K562 (cell line): Measurements from ENCODE around the gene SH3YL1. TPM values are rescaled to one million over a fixed set of nuclear protein-coding genes. Genes with fewer than 3 reads are reported as not detected.

Experiments
- ATAC-seq: fragments of 200-7000 bp; cut with Tn5 transposase; 3 replicates; pipeline ENCODE4 v1.9.1; 2020; ENCODE audit warnings: moderate library complexity
- BruUV-seq: library from RNA; stranded (reverse); fragments of 400-500 nt; replicated peaks from 2 replicates; lab custom pipeline; 2021; lab: Mats Ljungman, UMichigan
- CTCF ChIA-PET: fragments of 300-600 bp; formaldehyde crosslinking; extraction: SDS; loops from one replicate; lab custom pipeline; 2021; ENCODE audit warnings: low intra/inter-chr PET ratio; lab: Yijun Ruan, JAX
- POLR2A ChIA-PET: fragments of 300-600, 350-650 bp; sonication (Branson Sonifier 250); formaldehyde crosslinking; extraction: SDS; loops from one replicate; lab custom pipeline; 2021; ENCODE audit warnings: antibody characterized with exemption, inconsistent platforms; lab: Yijun Ruan, JAX
- DNase-seq, 4 experiments: peaks; one replicate each; pipeline versions ENCODE4 v3.0.0 to v3.0.0-alpha.2; 2011 to 2018; ENCODE audit warnings: low spot score in 3 of 4, mixed read lengths in 3 of 4; ENCODE audit errors: extremely low read depth in 1 of 4
- FAIRE-seq: peaks from 2 replicates; lab custom pipeline; 2011; peaks lifted over from hg19 to GRCh38; lab: Jason Lieb, UNC
- H2AFZ ChIP-seq: 2 replicates; pipeline ENCODE4 v1.6.0; 2011; ENCODE audit warnings: low read depth, low read length, control low read depth, inconsistent platforms
- H3K27ac ChIP-seq: fragments of 200-600 bp; 3 replicates; pipeline ENCODE4 v1.8.0; 2011; ENCODE audit warnings: low read depth, mild to moderate bottlenecking, control low read depth, inconsistent platforms, low read length, moderate library complexity, mixed read lengths; ENCODE audit errors: extremely low read depth
- H3K27me3 ChIP-seq, 2 experiments: fragments of 300-600 bp in 1 of 2; 2 replicates in 1 of 2; 3 replicates in 1 of 2; pipeline versions ENCODE4 v1.6.0 to v1.8.0; 2011; ENCODE audit warnings: inconsistent platforms in 2 of 2, low read length in 2 of 2, mild to moderate bottlenecking in 1 of 2, mixed read lengths in 1 of 2, moderate library complexity in 1 of 2; ENCODE audit not compliant: control insufficient read depth in 2 of 2, insufficient read depth in 2 of 2
- H3K36me3 ChIP-seq: fragments of 300-600 bp; 3 replicates; pipeline ENCODE4 v1.8.0; 2011; ENCODE audit warnings: mild to moderate bottlenecking, low read length, inconsistent platforms; ENCODE audit not compliant: control insufficient read depth, insufficient read depth
- H3K4me1 ChIP-seq, 2 experiments: fragments of 200-600 bp in 1 of 2; replicated peaks in 1 of 2; 2 replicates in 1 of 2; 3 replicates in 1 of 2; pipeline versions ENCODE4 v1.5.1 to v1.8.0; 2011; ENCODE audit warnings: inconsistent platforms in 2 of 2, low read length in 2 of 2, mild to moderate bottlenecking in 1 of 2, mixed read lengths in 1 of 2, moderate library complexity in 1 of 2; ENCODE audit not compliant: control insufficient read depth in 2 of 2, insufficient read depth in 2 of 2
- H3K4me2 ChIP-seq: 2 replicates; pipeline ENCODE4 v1.6.1; 2011; ENCODE audit warnings: low read length, control low read depth, inconsistent platforms, mixed read lengths; ENCODE audit not compliant: insufficient read depth
- H3K4me3 ChIP-seq: fragments of 200-600 bp; sonication (generic), shearing (Covaris generic); 2 replicates; pipeline ENCODE4 v1.5.1; 2016; ENCODE audit warnings: control low read depth, inconsistent platforms
- H3K79me2 ChIP-seq: fragments of 200-600 bp; 3 replicates; pipeline ENCODE4 v1.8.0; 2011; ENCODE audit warnings: low read length, inconsistent platforms; ENCODE audit not compliant: control insufficient read depth, insufficient read depth
- H3K9ac ChIP-seq, 2 experiments: 2 replicates each; pipeline versions ENCODE4 v1.6.0 to v1.6.1; 2011; ENCODE audit warnings: low read depth in 2 of 2, low read length in 2 of 2, control low read depth in 1 of 2, inconsistent platforms in 1 of 2, mild to moderate bottlenecking in 1 of 2, mixed read lengths in 1 of 2; ENCODE audit not compliant: insufficient read depth in 1 of 2
- H3K9me1 ChIP-seq: one replicate; pipeline ENCODE4 v1.6.0; 2011; ENCODE audit warnings: inconsistent platforms, mild to moderate bottlenecking, low read length, moderate library complexity; ENCODE audit not compliant: control insufficient read depth, insufficient read depth
- H3K9me3 ChIP-seq: replicated peaks from 2 replicates; pipeline ENCODE4 v1.5.1; 2011; ENCODE audit warnings: low read depth, low read length, inconsistent platforms; ENCODE audit not compliant: control insufficient read depth, insufficient read depth
- H4K20me1 ChIP-seq: replicated peaks from 2 replicates; pipeline ENCODE4 v1.6.1; 2011; ENCODE audit warnings: low read length, inconsistent platforms, mixed read lengths; ENCODE audit not compliant: control insufficient read depth, insufficient read depth
- CCNT2 ChIP-seq: IDR thresholded peaks from 2 replicates; pipeline ENCODE4 v1.6.1; 2011; ENCODE audit warnings: borderline replicate concordance, low read depth, mild to moderate bottlenecking, moderate library complexity, mixed read lengths, low read length; ENCODE audit not compliant: insufficient read length; ENCODE audit errors: extremely low read depth
- HINFP ChIP-seq: fragments of 450-650 bp; conservative IDR thresholded peaks from 2 replicates; pipeline ENCODE4 v1.6.1; 2016; ENCODE audit warnings: missing genetic modification characterization, low read depth, mild to moderate bottlenecking, control low read depth, missing compliant biosample characterization
- HNRNPK ChIP-seq: fragments of 200-400 bp; formaldehyde crosslinking; IDR thresholded peaks from one replicate; pipeline ENCODE4 v1.6.1; 2018; ENCODE audit warnings: mild to moderate bottlenecking, low read depth, low read length; ENCODE audit not compliant: poor library complexity, severe bottlenecking
- KDM1A ChIP-seq, 2 experiments: fragments of 450-650 bp; IDR thresholded peaks; 2 replicates each; pipeline ENCODE4 v1.6.1; 2016; ENCODE audit warnings: mild to moderate bottlenecking in 2 of 2
- POLR2B ChIP-seq: fragments of 450-650 bp; IDR thresholded peaks from 2 replicates; pipeline ENCODE4 v1.6.1; 2018; ENCODE audit warnings: low read depth; ENCODE audit not compliant: partially characterized antibody
- PTBP1 ChIP-seq: fragments of 200-400 bp; formaldehyde crosslinking; IDR thresholded peaks from 2 replicates; pipeline ENCODE4 v1.6.1; 2017; ENCODE audit warnings: low read depth, low read length
- RAD21 ChIP-seq, 2 experiments: fragments of 250-450 bp in 1 of 2; fragments of 450-650 bp in 1 of 2; sonication (Bioruptor Pico) in 1 of 2; formaldehyde crosslinking in 1 of 2; IDR thresholded peaks in 1 of 2; conservative IDR thresholded peaks in 1 of 2; 2 replicates each; pipeline versions ENCODE4 v1.4.0 to v1.8.0; 2020 to 2022; ENCODE audit warnings: mild to moderate bottlenecking in 2 of 2, moderate library complexity in 1 of 2
- SPI1 ChIP-seq: IDR thresholded peaks from 2 replicates; pipeline ENCODE4 v1.6.1; 2011; ENCODE audit warnings: low read depth, low read length, control low read depth, borderline replicate concordance
- TRIM24 ChIP-seq, 2 experiments: fragments of 450-650 bp; IDR thresholded peaks; 2 replicates each; pipeline ENCODE4 v1.6.1; 2016
- TRIM25 ChIP-seq: fragments of 450-650 bp; IDR thresholded peaks from 2 replicates; pipeline ENCODE4 v1.7.0; 2016; ENCODE audit warnings: borderline replicate concordance
- VEZF1 ChIP-seq: fragments of 200-800 bp; sonication (Bioruptor generic); IDR thresholded peaks from 2 replicates; pipeline ENCODE4 v1.6.1; 2017; ENCODE audit warnings: missing genetic modification characterization, missing compliant biosample characterization
- YBX1 ChIP-seq: fragments of 450-650 bp; IDR thresholded peaks from 2 replicates; pipeline ENCODE4 v1.7.1; 2016; ENCODE audit warnings: mild to moderate bottlenecking
- ZNF165 ChIP-seq: fragments of 250-450 bp; sonication (Bioruptor Pico); IDR thresholded peaks from 2 replicates; pipeline ENCODE4 v1.4.0; 2020; ENCODE audit warnings: borderline replicate concordance
- ZNF699 ChIP-seq: fragments of 250-450 bp; sonication (Bioruptor Pico); IDR thresholded peaks from 2 replicates; pipeline ENCODE4 v1.8.0; 2021; ENCODE audit warnings: mild to moderate bottlenecking, moderate library complexity; ENCODE audit not compliant: insufficient replicate concordance
- WGBS: fragments of 100-300 bp; shearing (Covaris generic); methylation state at CpG from one replicate; pipeline ENCODE4 v1.1.6; 2016; ENCODE audit warnings: low coverage, mixed read lengths; ENCODE audit not compliant: insufficient coverage; ENCODE audit errors: missing lambda C conversion rate; 5-methylcytosine and 5-hydroxymethylcytosine counted together
- in situ Hi-C: fragments of 300-500 bp; cut with MboI; formaldehyde crosslinking; loops from 4 replicates; pipeline ENCODE4 v1.15.0; 2018; ENCODE audit warnings: inconsistent platforms, mixed read lengths
- intact Hi-C: fragments of 100-400 bp; cut with micrococcal nuclease; formaldehyde crosslinking; loops from 2 replicates; pipeline ENCODE4 v1.14.2; 2022
- polyA plus RNA-seq, 8 experiments: library from polyadenylated mRNA; depleted of rRNA in 4 of 8; stranded (reverse) in 5 of 8; unstranded in 3 of 8; fragments of >200 nt; fragmentation: Nextera tagmentation in 2 of 8; fragmentation: Illumina TruSeq in 1 of 8; extraction: Ambion mirVana in 2 of 8; extraction: Trizol in 1 of 8; gene quantifications; 2 replicates each; pipeline versions ENCODE4 v1.2.1 to v1.2.3, GENCODE V29; 2011 to 2014; ENCODE audit warnings: inconsistent platforms in 1 of 8, missing spikeins in 1 of 8
- total RNA-seq, 7 experiments: library from RNA; depleted of rRNA in 6 of 7; stranded (reverse); fragments of >200 nt in 6 of 7; fragmentation: Illumina TruSeq in 2 of 7; extraction: Trizol in 2 of 7; gene quantifications; 2 replicates each; pipeline versions ENCODE4 v1.2.1 to v1.2.3, GENCODE V29; 2011 to 2021; ENCODE audit warnings: low replicate concordance in 1 of 7

Gene SH3YL1
- total and polyA plus RNA-seq, 9 of the 15 experiments (the other 6 are each of a cell fraction or from before 2014, with no cell fraction given), result 3.9 to 7.8 (median 5.3) TPM

GRCh38 chr2:248724-249123 is 15.1 kb downstream of the SH3YL1 start (continued):
- TF ChIP-seq HINFP (tag) (no peak), TRIM24 (IDR thresholded peaks at IDR 0.05) (no peak), TRIM25 (no peak), YBX1 (no peak), ZNF165 (CRISPR knock-in tag) (no peak), CCNT2 (no peak)

- H4K20me1 ChIP-seq, result no peaks in the 10 kb centered on the region
- H3K36me3 ChIP-seq, result no peaks in the 10 kb centered on the region
- ChIA-PET POLR2A (interaction anchor here (0.6 kb wide), 1 partner anchor 138 kb away, joined by 3 read pairs; no protein-coding TSS in a partner anchor), CTCF (interaction anchor here (2.1 kb wide), 1 partner anchor 44 kb away, joined by 13 read pairs; no protein-coding TSS in a partner anchor)
- H2AFZ ChIP-seq, result no peak overlapping the region
- peak; percentile 20 to 71 (median 28) for DNase-seq
- 36% methylated on average over 6 of the region's 6 CpGs for WGBS
- in situ Hi-C loops (no loop called here), intact Hi-C loops (loop anchor here (1.0 kb wide), 1 partner anchor 44 kb away; no protein-coding TSS in a partner anchor)
- H3K4me3 ChIP-seq, result no peak overlapping the region
- H3K4me1 ChIP-seq, result no peaks in the 10 kb centered on the region
- FAIRE-seq, result peak; percentile 91
- peak; percentile 81 for ATAC-seq
- H3K79me2 ChIP-seq, result no peaks in the 10 kb centered on the region
- no peaks in the 10 kb centered on the region for H3K9me3 ChIP-seq
- no peaks in the 10 kb centered on the region for H3K9me1 ChIP-seq
- H3K27ac ChIP-seq, result no peak overlapping the region
- no peak overlapping the region for H3K4me2 ChIP-seq
- H3K27me3 ChIP-seq, result peaks cover 0 to 4% of the 10 kb centered on the region in 2 experiments; a peak in 1 of 5 replicates
- no peak overlapping the region for H3K9ac ChIP-seq
- BruUV-seq, result no TSS peak
- no peak for TF ChIP-seq ZNF699 (CRISPR knock-in tag)
- TF ChIP-seq PTBP1, result no peak
- TF ChIP-seq POLR2B, result no peak
- peak; percentile 10; the same call in 1 of the 2 replicates for TF ChIP-seq SPI1
- peak in 1 of 2 experiments; percentile 56; a peak in 3 of 4 replicates for TF ChIP-seq KDM1A (IDR thresholded peaks at IDR 0.05)
- TF ChIP-seq VEZF1 (CRISPR knock-in tag), result peak; percentile 78
- peak in 1 of 2 experiments; percentile 44; a peak in 2 of 4 replicates for TF ChIP-seq RAD21 (CRISPR knock-in tag; conservative IDR thresholded peaks at IDR 0.05 in 1 of 2, IDR thresholded peaks at IDR 0.05 in 1 of 2)
- peak; percentile 23 for TF ChIP-seq HNRNPK
These were observed 17.2 kb downstream of the SH3YL1 start for GRCh38 chr2:246489-247144.
